ENCODE data around the gene MRPL12. TPM values are rescaled to one million over a fixed set of nuclear protein-coding genes. Genes with fewer than 3 reads are reported as not detected.

MRPL12 gene
- total and polyA plus RNA-seq, 2 of the 13 experiments (the other 11 are each of a cell fraction or from before 2014, with no cell fraction given), result 39.1 to 94.1 TPM

DNA sequence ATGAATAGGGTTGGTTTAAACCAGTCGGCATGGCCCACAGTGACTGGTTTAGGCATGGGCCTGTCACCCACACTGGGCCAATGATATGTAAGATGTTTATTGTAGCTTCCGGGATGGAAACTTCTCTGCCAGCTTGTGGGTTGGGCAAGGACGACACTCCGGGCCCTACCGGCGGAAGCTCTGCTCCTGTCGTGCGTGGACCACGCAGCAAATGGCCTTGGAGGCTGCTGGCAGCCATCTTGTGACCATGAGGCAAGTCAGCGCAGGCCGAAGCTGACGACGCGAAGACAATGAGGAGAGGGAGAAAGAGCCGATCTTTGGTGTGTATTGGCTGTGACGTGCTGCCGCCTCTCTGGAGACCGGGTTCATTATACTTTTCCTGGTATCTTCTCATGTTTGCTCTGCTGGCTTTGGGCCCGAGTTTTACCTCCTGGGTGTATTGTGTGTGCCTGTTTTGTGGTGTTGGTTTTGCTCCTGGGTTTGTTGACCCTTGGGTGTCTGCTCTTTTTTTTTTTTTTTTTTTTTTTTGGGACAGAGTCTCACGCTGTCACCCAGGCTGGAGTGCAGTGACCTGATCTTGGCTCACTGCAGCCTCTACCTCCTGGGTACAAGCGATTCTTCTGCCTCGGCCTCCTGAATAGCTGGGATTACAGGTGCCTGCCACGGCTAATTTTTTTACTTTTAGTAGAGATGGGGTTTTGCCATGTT, 24.3 kb downstream of the MRPL12 start (continued):
- TF ChIP-seq ZNF598 (CRISPR knock-in tag; IDR thresholded peaks at IDR 0.05; ENCODE audit: borderline replicate concordance) (peak; percentile 100), PHF5A (CRISPR knock-in tag; IDR thresholded peaks at IDR 0.05; ENCODE audit: low read depth, unreplicated experiment) (no peak), TCF7 (IDR thresholded peaks at IDR 0.05; ENCODE audit: low read depth) (peak; percentile 42; the same call in 1 of the 2 replicates), ZMYM3 (CRISPR knock-in tag; IDR thresholded peaks at IDR 0.05) (peak; percentile 73), CENPT (CRISPR knock-in tag; IDR thresholded peaks at IDR 0.05; ENCODE audit: low read depth) (peak; percentile 96), ZNF703 (CRISPR knock-in tag; IDR thresholded peaks at IDR 0.05; ENCODE audit: borderline replicate concordance) (peak; percentile 95), KLF16 (CRISPR knock-in tag; IDR thresholded peaks at IDR 0.05) (peak; percentile 92 to 99; a peak in 3 of 4 replicates), MIER3 (CRISPR knock-in tag; IDR thresholded peaks at IDR 0.05; ENCODE audit: borderline replicate concordance) (peak; percentile 99), PCBP1 (IDR thresholded peaks at IDR 0.05; ENCODE audit: borderline replicate concordance, low read depth, low read length) (no peak), NFATC3 (CRISPR knock-in tag; IDR thresholded peaks at IDR 0.05) (peak; percentile 99), ZNF441 (CRISPR knock-in tag; IDR thresholded peaks at IDR 0.05; ENCODE audit: borderline replicate concordance) (peak; percentile 95), ELF4 (CRISPR knock-in tag; IDR thresholded peaks at IDR 0.05; ENCODE audit: borderline replicate concordance) (peak; percentile 65; the same call in 1 of the 2 replicates), ZSCAN22 (CRISPR knock-in tag; IDR thresholded peaks at IDR 0.05) (0 out of 2 replicates have a peak, but pooled peaks have one; percentile 69), ZNF282 (IDR thresholded peaks at IDR 0.05; ENCODE audit: partially characterized antibody) (no peak), TEAD3 (CRISPR knock-in tag; optimal IDR thresholded peaks at IDR 0.05; ENCODE audit: borderline replicate concordance) (peak; percentile 82), NFE2L1 (CRISPR knock-in tag; IDR thresholded peaks at IDR 0.05; ENCODE audit: borderline replicate concordance) (peak; percentile 93; the same call in 1 of the 2 replicates), NFE2 (CRISPR knock-in tag; IDR thresholded peaks at IDR 0.05) (no peak), NFKB2 (CRISPR knock-in tag; IDR thresholded peaks at IDR 0.05; ENCODE audit: borderline replicate concordance) (peak; percentile 100), NR1H2 (CRISPR knock-in tag; IDR thresholded peaks at IDR 0.05; ENCODE audit: borderline replicate concordance, low read depth) (peak; percentile 96), SKI (IDR thresholded peaks at IDR 0.05; ENCODE audit: partially characterized antibody) (peak; percentile 21), ZNF143 (CRISPR knock-in tag; IDR thresholded peaks at IDR 0.05) (peak; percentile 69; the same call in 1 of the 2 replicates)
- TF ChIP-seq, protein P1, sequence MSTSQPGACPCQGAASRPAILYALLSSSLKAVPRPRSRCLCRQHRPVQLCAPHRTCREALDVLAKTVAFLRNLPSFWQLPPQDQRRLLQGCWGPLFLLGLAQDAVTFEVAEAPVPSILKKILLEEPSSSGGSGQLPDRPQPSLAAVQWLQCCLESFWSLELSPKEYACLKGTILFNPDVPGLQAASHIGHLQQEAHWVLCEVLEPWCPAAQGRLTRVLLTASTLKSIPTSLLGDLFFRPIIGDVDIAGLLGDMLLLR (CRISPR knock-in tag; IDR thresholded peaks at IDR 0.05), result peak; percentile 97
- TF ChIP-seq, protein P2, sequence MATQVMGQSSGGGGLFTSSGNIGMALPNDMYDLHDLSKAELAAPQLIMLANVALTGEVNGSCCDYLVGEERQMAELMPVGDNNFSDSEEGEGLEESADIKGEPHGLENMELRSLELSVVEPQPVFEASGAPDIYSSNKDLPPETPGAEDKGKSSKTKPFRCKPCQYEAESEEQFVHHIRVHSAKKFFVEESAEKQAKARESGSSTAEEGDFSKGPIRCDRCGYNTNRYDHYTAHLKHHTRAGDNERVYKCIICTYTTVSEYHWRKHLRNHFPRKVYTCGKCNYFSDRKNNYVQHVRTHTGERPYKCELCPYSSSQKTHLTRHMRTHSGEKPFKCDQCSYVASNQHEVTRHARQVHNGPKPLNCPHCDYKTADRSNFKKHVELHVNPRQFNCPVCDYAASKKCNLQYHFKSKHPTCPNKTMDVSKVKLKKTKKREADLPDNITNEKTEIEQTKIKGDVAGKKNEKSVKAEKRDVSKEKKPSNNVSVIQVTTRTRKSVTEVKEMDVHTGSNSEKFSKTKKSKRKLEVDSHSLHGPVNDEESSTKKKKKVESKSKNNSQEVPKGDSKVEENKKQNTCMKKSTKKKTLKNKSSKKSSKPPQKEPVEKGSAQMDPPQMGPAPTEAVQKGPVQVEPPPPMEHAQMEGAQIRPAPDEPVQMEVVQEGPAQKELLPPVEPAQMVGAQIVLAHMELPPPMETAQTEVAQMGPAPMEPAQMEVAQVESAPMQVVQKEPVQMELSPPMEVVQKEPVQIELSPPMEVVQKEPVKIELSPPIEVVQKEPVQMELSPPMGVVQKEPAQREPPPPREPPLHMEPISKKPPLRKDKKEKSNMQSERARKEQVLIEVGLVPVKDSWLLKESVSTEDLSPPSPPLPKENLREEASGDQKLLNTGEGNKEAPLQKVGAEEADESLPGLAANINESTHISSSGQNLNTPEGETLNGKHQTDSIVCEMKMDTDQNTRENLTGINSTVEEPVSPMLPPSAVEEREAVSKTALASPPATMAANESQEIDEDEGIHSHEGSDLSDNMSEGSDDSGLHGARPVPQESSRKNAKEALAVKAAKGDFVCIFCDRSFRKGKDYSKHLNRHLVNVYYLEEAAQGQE (IDR thresholded peaks at IDR 0.05; ENCODE audit: borderline replicate concordance in 1 of 2, low read depth in 1 of 2, low read length in 2 of 2), result peak in 1 of 2 experiments; percentile 49; a peak in 1 of 4 replicates
- TF ChIP-seq, protein P3, sequence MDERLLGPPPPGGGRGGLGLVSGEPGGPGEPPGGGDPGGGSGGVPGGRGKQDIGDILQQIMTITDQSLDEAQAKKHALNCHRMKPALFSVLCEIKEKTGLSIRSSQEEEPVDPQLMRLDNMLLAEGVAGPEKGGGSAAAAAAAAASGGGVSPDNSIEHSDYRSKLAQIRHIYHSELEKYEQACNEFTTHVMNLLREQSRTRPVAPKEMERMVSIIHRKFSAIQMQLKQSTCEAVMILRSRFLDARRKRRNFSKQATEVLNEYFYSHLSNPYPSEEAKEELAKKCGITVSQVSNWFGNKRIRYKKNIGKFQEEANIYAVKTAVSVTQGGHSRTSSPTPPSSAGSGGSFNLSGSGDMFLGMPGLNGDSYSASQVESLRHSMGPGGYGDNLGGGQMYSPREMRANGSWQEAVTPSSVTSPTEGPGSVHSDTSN (CRISPR knock-in tag; IDR thresholded peaks at IDR 0.05), result peak; percentile 94

Data from HepG2 (cell line).